Transverse colon (tissue), 4 donors: Measurements from ENCODE around the gene IRX6. TPM values are rescaled to one million over a fixed set of nuclear protein-coding genes. Genes with fewer than 3 reads are reported as not detected.

ENCODE experiments used
- DNase-seq: peaks from one replicate; pipeline ENCODE4 v3.0.0-alpha.2; 2019
- H3K27ac ChIP-seq, 4 donors: fragments of 200-600 bp; sonication (generic); 2 replicates each; pipeline ENCODE4 v1.5.1; 2016 to 2018; ENCODE audit warnings: inconsistent platforms in 4 of 4
- H3K27me3 ChIP-seq: fragments of 200-600 bp; sonication (generic); 2 replicates; pipeline ENCODE4 v1.5.1; 2017; ENCODE audit warnings: inconsistent platforms
- H3K36me3 ChIP-seq, 4 donors: fragments of 200-600 bp; sonication (generic); 2 replicates each; pipeline ENCODE4 v1.5.1; 2017 to 2019; ENCODE audit warnings: inconsistent platforms in 4 of 4
- H3K4me1 ChIP-seq, 4 donors: fragments of 200-600 bp; sonication (generic); 2 replicates each; pipeline ENCODE4 v1.5.1; 2017 to 2020; ENCODE audit warnings: inconsistent platforms in 4 of 4
- H3K4me3 ChIP-seq, 4 donors: fragments of 200-600 bp; sonication (generic); 1 replicate in 1 of 4; 2 replicates in 3 of 4; pipeline versions ENCODE4 v1.5.1 to v1.6.1; 2017 to 2019; ENCODE audit warnings: inconsistent platforms in 4 of 4
- H3K9me3 ChIP-seq, 2 donors: fragments of 200-600 bp; sonication (generic); 2 replicates each; pipeline ENCODE4 v1.5.1; 2017 to 2019; ENCODE audit warnings: inconsistent platforms in 2 of 2
- CTCF ChIP-seq, 5 experiments: fragments of 200-600 bp in 3 of 5; fragments of 450-650 bp in 2 of 5; sonication (generic) in 3 of 5; IDR thresholded peaks; 1 replicate in 2 of 5; 2 replicates in 3 of 5; pipeline ENCODE4 v1.5.1; 2016 to 2017; ENCODE audit warnings: antibody characterized with exemption in 5 of 5, inconsistent platforms in 3 of 5, mild to moderate bottlenecking in 2 of 5, moderate library complexity in 1 of 5
- EP300 ChIP-seq: sonication (generic); formaldehyde crosslinking; IDR thresholded peaks from one replicate; pipeline ENCODE4 v1.6.1; 2017; ENCODE audit warnings: antibody characterized with exemption, low read depth
- POLR2A ChIP-seq: fragments of 450-650 bp; IDR thresholded peaks from one replicate; pipeline ENCODE4 v1.6.1; 2016; ENCODE audit warnings: antibody characterized with exemption, mild to moderate bottlenecking, moderate library complexity
- POLR2AphosphoS5 ChIP-seq, 3 donors: sonication (generic); formaldehyde crosslinking; IDR thresholded peaks; one replicate each; pipeline ENCODE4 v1.6.1; 2016; ENCODE audit warnings: antibody characterized with exemption in 3 of 3
- WGBS, 2 donors: methylation state at CpG; one replicate each; pipeline ENCODE4 v1.1.5; 2018; ENCODE audit warnings: low coverage in 1 of 2; 5-methylcytosine and 5-hydroxymethylcytosine counted together
- in situ Hi-C, 4 donors: fragments of 200-750 bp; cut with MboI; loops; one replicate each; pipeline versions ENCODE4 v1.15.0 to v1.15.1; 2017; ENCODE audit warnings: low sequenced_read_pairs in 3 of 4, low pct_ligation_motif_present in 1 of 4, low pct_unique_long_range_greater_than_20kb in 1 of 4
- intact Hi-C: fragments of 100-400 bp; cut with DNase I; formaldehyde crosslinking; loops from one replicate; pipeline ENCODE4 v1.15.1; 2023; ENCODE audit warnings: low total_unique reads
- total RNA-seq, 4 donors: library from RNA; depleted of rRNA; stranded (reverse); fragments of >200 nt; gene quantifications; one replicate each; pipeline ENCODE4 v1.1.0, GENCODE V29; 2016

The IRX6 gene
- total RNA-seq, 4 donors from 2014 or later, result 1.1 TPM; not detected in 3

GRCh38 chr16:55283812-55284717 lies 39.9 kb upstream of the IRX6 start:
- Histone ChIP-seq H3K27me3 (peaks cover 27% of the 10 kb centered on the region), H3K27ac (no peak overlapping the region), H3K4me1 (no peaks in the 10 kb centered on the region), H3K4me3 (no peak overlapping the region), H3K9me3 (peaks cover 0 to 3% of the 10 kb centered on the region in 2 donors), H3K36me3 (no peaks in the 10 kb centered on the region)
- in situ Hi-C loops, result no loop called here
- no peak for TF ChIP-seq CTCF (IDR thresholded peaks at IDR 0.05)
- no peak for TF ChIP-seq EP300
- TF ChIP-seq POLR2AphosphoS5 (IDR thresholded peaks at IDR 0.05), result no peak
- TF ChIP-seq POLR2A, result no peak
- intact Hi-C loops, result no loop called here
- DNase-seq, result no peak
- 46 to 54% methylated on average over 11 to 12 of the region's 12 CpGs for WGBS, 2 donors

GRCh38 chr16:55284718-55285099 lies 39.3 kb upstream of the IRX6 start:
- Histone ChIP-seq H3K27ac (no peak overlapping the region), H3K9me3 (peaks cover 0 to 3% of the 10 kb centered on the region in 2 donors), H3K27me3 (peaks cover 27% of the 10 kb centered on the region), H3K36me3 (no peaks in the 10 kb centered on the region), H3K4me1 (no peaks in the 10 kb centered on the region), H3K4me3 (no peak overlapping the region)
- intact Hi-C loops (no loop called here), in situ Hi-C loops (no loop called here)
- DNase-seq, result no peak
- 36 to 80% methylated on average over 3 to 6 of the region's 6 CpGs for WGBS, 2 donors
- TF ChIP-seq CTCF (IDR thresholded peaks at IDR 0.05) (no peak), EP300 (no peak), POLR2AphosphoS5 (IDR thresholded peaks at IDR 0.05) (no peak), POLR2A (no peak)

- no peak for DNase-seq
- peaks cover 0 to 3% of the 10 kb centered on the region in 2 donors for H3K9me3 ChIP-seq
- in situ Hi-C loops, result no loop called here
- H3K4me1 ChIP-seq, result no peaks in the 10 kb centered on the region
- H3K27ac ChIP-seq, result no peak overlapping the region
- TF ChIP-seq EP300, result no peak
- H3K4me3 ChIP-seq, result no peak overlapping the region
- intact Hi-C loops, result no loop called here
- peaks cover 26% of the 10 kb centered on the region for H3K27me3 ChIP-seq
- H3K36me3 ChIP-seq, result no peaks in the 10 kb centered on the region
- 47 to 68% methylated on average over 2 of the region's 2 CpGs for WGBS, 2 donors
Observed at GRCh38 chr16:55285586-55285985, 38.4 kb upstream of the IRX6 start.

DNA sequence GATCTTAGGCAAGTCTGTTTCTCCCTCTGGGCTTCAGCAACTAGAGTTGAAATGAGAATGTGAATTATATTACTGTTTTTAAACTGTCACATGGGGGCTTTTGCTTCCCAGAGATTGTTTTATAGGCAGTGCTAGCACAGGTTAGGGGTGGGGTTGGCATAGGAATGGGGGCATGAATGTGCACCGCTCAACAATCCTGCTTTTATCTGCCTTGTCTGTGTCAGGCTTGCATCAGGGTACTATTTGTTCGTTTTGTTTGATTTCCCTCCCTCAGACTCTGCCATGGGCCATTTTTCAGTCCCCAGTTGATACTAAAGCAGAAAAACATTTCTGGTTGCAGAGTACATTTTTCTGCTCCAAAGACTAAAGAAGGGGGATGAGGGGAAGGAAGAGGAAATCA lies 34.6 kb upstream of the IRX6 start:
- Histone ChIP-seq H3K4me1 (no peaks in the 10 kb centered on the region), H3K36me3 (no peaks in the 10 kb centered on the region), H3K9me3 (peaks cover 0 to 3% of the 10 kb centered on the region in 2 donors), H3K27ac (no peak overlapping the region), H3K27me3 (peaks cover 8% of the 10 kb centered on the region), H3K4me3 (no peak overlapping the region)
- in situ Hi-C loops, result no loop called here
- WGBS, 2 donors, result 50 to 52% methylated on average over 2 of the region's 2 CpGs
- intact Hi-C loops, result no loop called here
- no peak for DNase-seq
- TF ChIP-seq EP300 (no peak), POLR2A (no peak), POLR2AphosphoS5 (IDR thresholded peaks at IDR 0.05) (no peak), CTCF (IDR thresholded peaks at IDR 0.05) (no peak)
